ENCODE data around the gene COX17. TPM values are rescaled to one million over a fixed set of nuclear protein-coding genes. Genes with fewer than 3 reads are reported as not detected.

Gene COX17
- 31.3 and 37.6 TPM in 2 replicates for total RNA-seq
- 15.3 and 19.8 TPM in 2 replicates for polyA plus RNA-seq
- polyA plus RNA-seq (2011; cell fraction: cytosol; rRNA removed) = 29.5 and 31.5 TPM in 2 replicates
- 7.1 and 10.8 TPM in 2 replicates for polyA plus RNA-seq (2011; cell fraction: nucleus; rRNA removed)
- polyA plus RNA-seq (2012) = 34.2 and 44.9 TPM in 2 replicates
- 9.2 and 9.8 TPM in 2 replicates for polyA minus RNA-seq
- polyA minus RNA-seq (2011; cell fraction: cytosol; rRNA and poly(A)+ RNA removed) = 19.5 TPM
- 11.0 and 11.2 TPM in 2 replicates for polyA minus RNA-seq (2011; cell fraction: nucleus; rRNA and poly(A)+ RNA removed)
- percentile 83 among the genes with signal in this experiment for Bru-seq, nascent RNA
- BruChase-seq, experiment 1, labeled RNA remaining after a 6-hour chase = percentile 70 among the genes with signal in this experiment
- percentile 63 among the genes with signal in this experiment for BruChase-seq, experiment 2, labeled RNA remaining after a 2-hour chase
- long read RNA-seq, transcript COX17-203 (4 exons, 471 nt) = minor isoform, 8 of 266 reads
- long read RNA-seq, transcript COX17-207 (2 exons, 565 nt) = minor isoform, 7 of 266 reads
- long read RNA-seq, transcript COX17-201 (3 exons, 684 nt) = major isoform, 244 of 266 reads
- long read RNA-seq, partial matches to known transcripts = 1 of 266 reads
- long read RNA-seq, other reads (novel, unspliced or antisense) = 5 of 266 reads

- POLR2A ChIA-PET = interaction anchor here (0.6 to 0.7 kb wide), 3 partner anchors 17 to 159 kb away, joined by 4 read pairs; partner anchors contain the start of genes PLA1A and POPDC2
- intact Hi-C loops (cut with micrococcal nuclease) = loop anchor here (1.0 to 2.0 kb wide), 6 partner anchors 40 to 416 kb away; partner anchors contain the start of genes ADPRH and TIMMDC1
Observed at GRCh38 chr3:119676771-119677640, at the start of gene COX17. Gene COX17 (minus strand): TSS chr3:119677406. CDS start chr3:119677310, 96 bp downstream.

More at GRCh38 chr3:119676771-119677640, at the start of gene COX17:
- Histone ChIP-seq H2AFZ (ENCODE audit: low read depth, low read length) (peak within 1 kb of the TSS; percentile 95), H3K27me3 (ENCODE audit: control insufficient read depth in 2 of 2, insufficient read depth in 2 of 2, low read length in 2 of 2) (no peaks in the 10 kb centered on the region), H3K9ac (replicated peaks; ENCODE audit: extremely low read depth, insufficient read depth, low read length) (peak within 1 kb of the TSS; percentile 86), H3K27ac (ENCODE audit: insufficient read depth, low read depth, low read length) (peak within 1 kb of the TSS; percentile 62), H3K4me3 (replicated peaks in 1 of 3; ENCODE audit: insufficient read depth in 1 of 3, low read depth in 1 of 3, low read length in 3 of 3) (peak within 1 kb of the TSS; percentile 71 to 88 (median 75)), H3K4me2 (ENCODE audit: insufficient read depth, low read length) (peak within 1 kb of the TSS; percentile 80), H3K4me1 (ENCODE audit: control insufficient read depth, extremely low read depth, insufficient read depth, low read length) (peaks cover 15% of the 10 kb centered on the region), H3K36me3 (ENCODE audit: control insufficient read depth in 2 of 2, extremely low read depth in 1 of 2, insufficient read depth in 2 of 2, low read length in 2 of 2) (peaks cover 0 to 4% of the 10 kb centered on the region in 2 experiments), H3K9me1 (replicated peaks; ENCODE audit: control insufficient read depth, extremely low read depth, insufficient read depth, low read length) (no peaks in the 10 kb centered on the region), H3K79me2 (ENCODE audit: control insufficient read depth, insufficient read depth, low read length) (peaks cover 4% of the 10 kb centered on the region), H3K9me3 (replicated peaks; ENCODE audit: control insufficient read depth, insufficient read depth, low read length) (no peaks in the 10 kb centered on the region), H4K20me1 (replicated peaks; ENCODE audit: control insufficient read depth, extremely low read depth, insufficient read depth, low read length) (no peaks in the 10 kb centered on the region)
- FAIRE-seq (peak; percentile 80), DNase-seq (ENCODE audit: low read depth, low spot score) (peak; percentile 93)
- CTCF ChIA-PET = interaction anchor here (0.6 to 2.2 kb wide), 12 partner anchors 13 to 436 kb away, joined by 3 to 9 read pairs (median 4); partner anchors contain the start of genes B4GALT4 and TMEM39A
- dilution Hi-C loops (cut with MboI; ENCODE audit: extremely low pct_ligation_motif_present, low sequenced_read_pairs) = no loop called here
- no TSS peak for BruUV-seq (replicated peaks)
- TF ChIP-seq FOS (IDR thresholded peaks at IDR 0.05; ENCODE audit: borderline replicate concordance, insufficient read depth, low read length) (no peak), MYC (IDR thresholded peaks at IDR 0.05; ENCODE audit: low read depth, low read length) (no peak), POLR2AphosphoS5 (IDR thresholded peaks at IDR 0.05; ENCODE audit: insufficient read depth, low read depth, low read length) (peak; percentile 51), EZH2 (IDR thresholded peaks at IDR 0.05; ENCODE audit: borderline replicate concordance, low read depth, low read length, severe bottlenecking) (no peak), POLR2A (IDR thresholded peaks at IDR 0.05; ENCODE audit: low read depth, low read length) (peak; percentile 21), MAX (IDR thresholded peaks at IDR 0.05; ENCODE audit: insufficient read depth, insufficient read length) (no peak), CTCF (IDR thresholded peaks at IDR 0.05; ENCODE audit: extremely low read depth in 1 of 2, insufficient read depth in 1 of 2, low read depth in 1 of 2, low read length in 2 of 2) (no peak)
